ENCODE results near the gene SELENOS.
A peak's percentile ranks its signal among the peaks of the same experiment; 100 is the strongest.

SELENOS gene

GRCh38 chr15:101310161-101310480 is 32.8 kb upstream of the SELENOS start:
- Histone ChIP-seq H3K27me3 (no peaks in the 10 kb centered on the region), H3K9me3 (no peaks in the 10 kb centered on the region), H3K36me3 (no peaks in the 10 kb centered on the region), H4K20me1 (no peaks in the 10 kb centered on the region), H3K4me3 (no peak overlapping the region), H3K27ac (no peak overlapping the region), H3K4me2 (no peak overlapping the region), H3K4me1 (peaks cover 26% of the 10 kb centered on the region), H3K9ac (no peak overlapping the region)
- TF ChIP-seq Cebpa-rat (IDR thresholded peaks at IDR 0.05) = no peak

- TF ChIP-seq Cebpa-rat (IDR thresholded peaks at IDR 0.05) = no peak
- Histone ChIP-seq H3K4me3 (no peak overlapping the region), H3K9me3 (no peaks in the 10 kb centered on the region), H3K4me1 (peaks cover 26% of the 10 kb centered on the region), H3K9ac (no peak overlapping the region), H3K27me3 (no peaks in the 10 kb centered on the region), H3K27ac (no peak overlapping the region), H4K20me1 (no peaks in the 10 kb centered on the region), H3K4me2 (no peak overlapping the region), H3K36me3 (no peaks in the 10 kb centered on the region)
These were observed 32.3 kb upstream of the SELENOS start for GRCh38 chr15:101309436-101310160.

- no peak overlapping the region for H3K4me3 ChIP-seq
- no peak overlapping the region for H3K4me2 ChIP-seq
- TF ChIP-seq Cebpa-rat (IDR thresholded peaks at IDR 0.05) = no peak
- H3K9ac ChIP-seq = no peak overlapping the region
- H4K20me1 ChIP-seq = no peaks in the 10 kb centered on the region
- H3K36me3 ChIP-seq = no peaks in the 10 kb centered on the region
- H3K4me1 ChIP-seq = peaks cover 26% of the 10 kb centered on the region
- no peak overlapping the region for H3K27ac ChIP-seq
- H3K27me3 ChIP-seq = no peaks in the 10 kb centered on the region
- no peaks in the 10 kb centered on the region for H3K9me3 ChIP-seq
These were observed 31.5 kb upstream of the SELENOS start for GRCh38 chr15:101308604-101309435.

GRCh38 chr15:101307897-101308603 is 30.8 kb upstream of the SELENOS start:
- Histone ChIP-seq H3K4me2 (peak overlapping the region; percentile 37; the same call in 1 of the 2 replicates), H3K36me3 (no peaks in the 10 kb centered on the region), H3K9me3 (no peaks in the 10 kb centered on the region)

GRCh38 chr15:101307048-101307896 is 30.0 kb upstream of the SELENOS start:
- Histone ChIP-seq H3K27ac (no peak overlapping the region), H3K9me3 (no peaks in the 10 kb centered on the region), H3K27me3 (no peaks in the 10 kb centered on the region), H3K4me1 (peaks cover 26% of the 10 kb centered on the region), H3K4me2 (peak overlapping the region; percentile 37), H3K9ac (no peak overlapping the region), H4K20me1 (no peaks in the 10 kb centered on the region), H3K36me3 (no peaks in the 10 kb centered on the region), H3K4me3 (no peak overlapping the region)
- no peak for TF ChIP-seq Cebpa-rat (IDR thresholded peaks at IDR 0.05)

More at GRCh38 chr15:101307897-101308603, 30.8 kb upstream of the SELENOS start:
- Histone ChIP-seq H3K9ac (no peak overlapping the region), H3K4me3 (no peak overlapping the region), H3K27me3 (no peaks in the 10 kb centered on the region), H3K4me1 (peaks cover 26% of the 10 kb centered on the region), H4K20me1 (no peaks in the 10 kb centered on the region), H3K27ac (no peak overlapping the region)
- TF ChIP-seq Cebpa-rat (IDR thresholded peaks at IDR 0.05) = no peak

GRCh38 chr15:101306341-101307047 is 29.2 kb upstream of the SELENOS start:
- Histone ChIP-seq H3K4me2 (peak overlapping the region; percentile 37), H3K27ac (no peak overlapping the region), H3K4me3 (no peak overlapping the region), H3K36me3 (no peaks in the 10 kb centered on the region), H3K27me3 (no peaks in the 10 kb centered on the region), H3K4me1 (peaks cover 26% of the 10 kb centered on the region), H4K20me1 (no peaks in the 10 kb centered on the region), H3K9me3 (no peaks in the 10 kb centered on the region), H3K9ac (no peak overlapping the region)
- TF ChIP-seq Cebpa-rat (IDR thresholded peaks at IDR 0.05) = no peak

- Histone ChIP-seq H4K20me1 (no peaks in the 10 kb centered on the region), H3K27ac (no peak overlapping the region), H3K9me3 (no peaks in the 10 kb centered on the region), H3K4me1 (peaks cover 27% of the 10 kb centered on the region), H3K36me3 (no peaks in the 10 kb centered on the region), H3K4me2 (no peak overlapping the region), H3K4me3 (no peak overlapping the region), H3K27me3 (no peaks in the 10 kb centered on the region), H3K9ac (no peak overlapping the region)
- no peak for TF ChIP-seq Cebpa-rat (IDR thresholded peaks at IDR 0.05)
These were observed 28.6 kb upstream of the SELENOS start for GRCh38 chr15:101305820-101306255.

GRCh38 chr15:101303408-101303807 is 26.1 kb upstream of the SELENOS start:
- no peak for TF ChIP-seq Cebpa-rat (IDR thresholded peaks at IDR 0.05)
- H3K4me2 ChIP-seq = no peak overlapping the region

More at GRCh38 chr15:101303408-101303807, 26.1 kb upstream of the SELENOS start:
- no peaks in the 10 kb centered on the region for H3K27me3 ChIP-seq
- H3K4me3 ChIP-seq = no peak overlapping the region
- no peak overlapping the region for H3K9ac ChIP-seq
- no peaks in the 10 kb centered on the region for H3K36me3 ChIP-seq
- H4K20me1 ChIP-seq = no peaks in the 10 kb centered on the region
- H3K4me1 ChIP-seq = peaks cover 30% of the 10 kb centered on the region
- H3K9me3 ChIP-seq = no peaks in the 10 kb centered on the region
- no peak overlapping the region for H3K27ac ChIP-seq

Data from BLaER1 (cell line).